Suprapubic skin (tissue), 3 donors: ENCODE measurements around the gene FAM222A.

ENCODE experiments used
- EP300 ChIP-seq: sonication (generic); formaldehyde crosslinking; IDR thresholded peaks from one replicate; pipeline ENCODE4 v1.6.1; 2017; ENCODE audit warnings: antibody characterized with exemption
- POLR2A ChIP-seq, 2 donors: fragments of 450-650 bp; IDR thresholded peaks; one replicate each; pipeline ENCODE4 v1.6.1; 2017; ENCODE audit warnings: antibody characterized with exemption in 2 of 2, mild to moderate bottlenecking in 2 of 2, moderate library complexity in 2 of 2
- TF ChIP-seq, protein P1 (sequence below), 2 donors: fragments of 200-600 bp in 1 of 2; fragments of 450-650 bp in 1 of 2; sonication (generic) in 1 of 2; IDR thresholded peaks; one replicate each; pipeline ENCODE4 v1.5.1; 2016 to 2019; ENCODE audit warnings: antibody characterized with exemption in 2 of 2, mild to moderate bottlenecking in 1 of 2, moderate library complexity in 1 of 2

GRCh38 chr12:109735051-109735521, 21.5 kb downstream of the FAM222A start:
- TF ChIP-seq EP300 (no peak), POLR2A (IDR thresholded peaks at IDR 0.05) (no peak)
- TF ChIP-seq, protein P1, sequence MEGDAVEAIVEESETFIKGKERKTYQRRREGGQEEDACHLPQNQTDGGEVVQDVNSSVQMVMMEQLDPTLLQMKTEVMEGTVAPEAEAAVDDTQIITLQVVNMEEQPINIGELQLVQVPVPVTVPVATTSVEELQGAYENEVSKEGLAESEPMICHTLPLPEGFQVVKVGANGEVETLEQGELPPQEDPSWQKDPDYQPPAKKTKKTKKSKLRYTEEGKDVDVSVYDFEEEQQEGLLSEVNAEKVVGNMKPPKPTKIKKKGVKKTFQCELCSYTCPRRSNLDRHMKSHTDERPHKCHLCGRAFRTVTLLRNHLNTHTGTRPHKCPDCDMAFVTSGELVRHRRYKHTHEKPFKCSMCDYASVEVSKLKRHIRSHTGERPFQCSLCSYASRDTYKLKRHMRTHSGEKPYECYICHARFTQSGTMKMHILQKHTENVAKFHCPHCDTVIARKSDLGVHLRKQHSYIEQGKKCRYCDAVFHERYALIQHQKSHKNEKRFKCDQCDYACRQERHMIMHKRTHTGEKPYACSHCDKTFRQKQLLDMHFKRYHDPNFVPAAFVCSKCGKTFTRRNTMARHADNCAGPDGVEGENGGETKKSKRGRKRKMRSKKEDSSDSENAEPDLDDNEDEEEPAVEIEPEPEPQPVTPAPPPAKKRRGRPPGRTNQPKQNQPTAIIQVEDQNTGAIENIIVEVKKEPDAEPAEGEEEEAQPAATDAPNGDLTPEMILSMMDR (IDR thresholded peaks at IDR 0.05), result no peak
